Hepatocyte (in vitro differentiated cells): ENCODE measurements around the gene PRKG1. TPM values are rescaled to one million over a fixed set of nuclear protein-coding genes. Genes with fewer than 3 reads are reported as not detected.

Source experiments
- DNase-seq: peaks from one replicate; pipeline ENCODE4 v3.0.0-alpha.2; 2016; ENCODE audit warnings: low spot score
- H2AFZ ChIP-seq: fragments of 200-600 bp; sonication (generic); 2 replicates; pipeline ENCODE4 v1.6.0; 2016; ENCODE audit warnings: antibody characterized with exemption, mild to moderate bottlenecking
- H3K27ac ChIP-seq: fragments of 200-600 bp; sonication (generic); 2 replicates; pipeline ENCODE4 v1.5.1; 2016; ENCODE audit warnings: mild to moderate bottlenecking
- H3K27me3 ChIP-seq: fragments of 200-600 bp; sonication (generic); 2 replicates; pipeline ENCODE4 v1.6.1; 2016
- H3K36me3 ChIP-seq: fragments of 200-600 bp; sonication (generic); replicated peaks from 2 replicates; pipeline ENCODE4 v1.5.1; 2016; ENCODE audit warnings: low read depth; ENCODE audit not compliant: insufficient read depth
- H3K4me1 ChIP-seq: fragments of 200-600 bp; sonication (generic); 2 replicates; pipeline ENCODE4 v1.5.1; 2016; ENCODE audit warnings: mild to moderate bottlenecking, moderate library complexity; ENCODE audit not compliant: insufficient read depth
- H3K4me2 ChIP-seq: fragments of 200-600 bp; sonication (generic); 2 replicates; pipeline ENCODE4 v1.6.0; 2016
- H3K4me3 ChIP-seq: fragments of 200-600 bp; sonication (generic); 2 replicates; pipeline ENCODE4 v1.5.1; 2016; ENCODE audit warnings: mild to moderate bottlenecking
- H3K79me2 ChIP-seq: fragments of 200-600 bp; sonication (generic); 2 replicates; pipeline ENCODE4 v1.6.0; 2017; ENCODE audit warnings: mild to moderate bottlenecking
- H3K9me2 ChIP-seq: fragments of 200-600 bp; sonication (generic); replicated peaks from 2 replicates; pipeline ENCODE4 v1.6.0; 2017; ENCODE audit warnings: mild to moderate bottlenecking; ENCODE audit not compliant: insufficient read depth
- H3K9me3 ChIP-seq: fragments of 200-600 bp; sonication (generic); 2 replicates; pipeline ENCODE4 v1.5.1; 2016; ENCODE audit warnings: low read depth, mild to moderate bottlenecking
- H4K20me1 ChIP-seq: fragments of 200-600 bp; sonication (generic); 2 replicates; pipeline ENCODE4 v1.6.0; 2016; ENCODE audit warnings: mild to moderate bottlenecking; ENCODE audit not compliant: insufficient read depth, poor library complexity, severe bottlenecking
- CTCF ChIP-seq: fragments of 200-600 bp; sonication (generic); IDR thresholded peaks from 2 replicates; pipeline ENCODE4 v1.5.1; 2016; ENCODE audit warnings: antibody characterized with exemption, mild to moderate bottlenecking; ENCODE audit not compliant: poor library complexity
- EZH2 ChIP-seq: fragments of 200-600 bp; sonication (generic); IDR thresholded peaks from 2 replicates; pipeline ENCODE4 v1.6.1; 2016; ENCODE audit warnings: antibody characterized with exemption, mild to moderate bottlenecking, borderline replicate concordance
- EZH2phosphoT487 ChIP-seq: fragments of 200-600 bp; sonication (generic); IDR thresholded peaks from one replicate; pipeline ENCODE4 v1.6.1; 2018; ENCODE audit warnings: antibody characterized with exemption, mild to moderate bottlenecking, low read depth, moderate library complexity; ENCODE audit not compliant: unreplicated experiment, severe bottlenecking
- whole genome bisulfite sequencing: methylation state at CpG from one replicate; pipeline ENCODE4 v1.1.6; 2016; ENCODE audit warnings: low lambda C conversion rate; ENCODE audit errors: missing lambda C conversion rate; 5-methylcytosine and 5-hydroxymethylcytosine counted together
- polyA plus RNA-seq: library from polyadenylated mRNA; unstranded; fragments of >200 nt; fragmentation: Nextera tagmentation; extraction: Ambion mirVana; gene quantifications from 2 replicates; pipeline ENCODE4 v1.2.1, GENCODE V29; 2016
- total RNA-seq: library from RNA; depleted of rRNA; stranded (reverse); fragments of >200 nt; gene quantifications from 2 replicates; pipeline ENCODE4 v1.2.3, GENCODE V29; 2014

Gene PRKG1
- total and polyA plus RNA-seq, 2 experiments from 2014 or later = 4.0 to 8.1 TPM

GRCh38 chr10:51117053-51117660 lies 42.9 kb downstream of the PRKG1 start:
- Histone ChIP-seq H3K4me1 (no peaks in the 10 kb centered on the region), H3K9me2 (no peaks in the 10 kb centered on the region), H3K36me3 (no peaks in the 10 kb centered on the region), H3K79me2 (no peaks in the 10 kb centered on the region), H3K4me2 (no peak overlapping the region), H3K9me3 (no peaks in the 10 kb centered on the region), H3K4me3 (no peak overlapping the region), H3K27ac (no peak overlapping the region), H3K27me3 (no peaks in the 10 kb centered on the region), H2AFZ (no peak overlapping the region), H4K20me1 (peaks cover 3% of the 10 kb centered on the region)
- 95% methylated on average over 3 of the region's 3 CpGs for WGBS
- TF ChIP-seq EZH2phosphoT487 (no peak), EZH2 (no peak), CTCF (no peak)
- DNase-seq = no peak

- DNase-seq = no peak
These were observed 43.5 kb downstream of the PRKG1 start for GRCh38 chr10:51117794-51118193.

GRCh38 chr10:51119441-51119840 lies 45.2 kb downstream of the PRKG1 start:
- peaks cover 3% of the 10 kb centered on the region for H4K20me1 ChIP-seq
- H3K27me3 ChIP-seq = no peaks in the 10 kb centered on the region
- no peaks in the 10 kb centered on the region for H3K36me3 ChIP-seq
- H3K27ac ChIP-seq = no peak overlapping the region
- no peaks in the 10 kb centered on the region for H3K9me3 ChIP-seq
- H3K4me3 ChIP-seq = no peak overlapping the region
- H3K9me2 ChIP-seq = no peaks in the 10 kb centered on the region
- WGBS = 100% methylated on average over 1 of the region's 1 CpG
- no peak overlapping the region for H2AFZ ChIP-seq
- H3K4me2 ChIP-seq = no peak overlapping the region
- no peak for TF ChIP-seq EZH2phosphoT487
- TF ChIP-seq EZH2 = no peak
- TF ChIP-seq CTCF = no peak
- H3K79me2 ChIP-seq = no peaks in the 10 kb centered on the region
- no peak for DNase-seq
- no peaks in the 10 kb centered on the region for H3K4me1 ChIP-seq

More at GRCh38 chr10:51117794-51118193, 43.5 kb downstream of the PRKG1 start:
- Histone ChIP-seq H3K27me3 (no peaks in the 10 kb centered on the region), H3K36me3 (no peaks in the 10 kb centered on the region), H3K9me2 (no peaks in the 10 kb centered on the region), H2AFZ (no peak overlapping the region), H3K4me2 (no peak overlapping the region), H3K79me2 (no peaks in the 10 kb centered on the region), H3K4me1 (no peaks in the 10 kb centered on the region), H4K20me1 (peaks cover 3% of the 10 kb centered on the region), H3K27ac (no peak overlapping the region), H3K4me3 (no peak overlapping the region), H3K9me3 (no peaks in the 10 kb centered on the region)
- 74% methylated on average over 1 of the region's 1 CpG for WGBS
- TF ChIP-seq EZH2 = no peak

- TF ChIP-seq EZH2 (no peak), EZH2phosphoT487 (no peak), CTCF (no peak)
- Histone ChIP-seq H2AFZ (no peak overlapping the region), H3K27ac (no peak overlapping the region), H3K36me3 (no peaks in the 10 kb centered on the region), H3K27me3 (no peaks in the 10 kb centered on the region), H3K79me2 (no peaks in the 10 kb centered on the region), H4K20me1 (peaks cover 3% of the 10 kb centered on the region), H3K4me2 (no peak overlapping the region), H3K4me1 (no peaks in the 10 kb centered on the region), H3K9me2 (no peaks in the 10 kb centered on the region), H3K4me3 (no peak overlapping the region), H3K9me3 (no peaks in the 10 kb centered on the region)
- 96% methylated on average over 4 of the region's 4 CpGs for WGBS
- DNase-seq = no peak
These were observed 47.6 kb downstream of the PRKG1 start for GRCh38 chr10:51121861-51122260.
